Posterior vena cava (tissue), 2 donors: Measurements from ENCODE around the gene PIK3R3. TPM values are rescaled to one million over a fixed set of nuclear protein-coding genes. Genes with fewer than 3 reads are reported as not detected.

Source experiments
- DNase-seq: peaks from one replicate; pipeline ENCODE4 v3.0.0-alpha.2; 2020; ENCODE audit warnings: low spot score
- intact Hi-C, 2 donors: fragments of 100-400 bp; cut with DNase I; formaldehyde crosslinking; loops; one replicate each; pipeline versions ENCODE4 v1.14.1 to v1.14.2; 2022 to 2023
- total RNA-seq, 2 donors: library from RNA; stranded (reverse); fragmentation: NEBNext Ultra II Directional; extraction: Animal tissue kit (Norgen Biotek cat#: 25700); gene quantifications; one replicate each; pipeline ENCODE4 v1.2.1, GENCODE V29; 2021
- donor health status: DM: yes; HTN: yes; CAD: no.
- donor health status: DM: yes; HTN: yes; CAD: no.

Gene PIK3R3
- total RNA-seq, 2 donors from 2014 or later: 26.0 to 39.7 TPM

GRCh38 chr1:46041551-46041950 lies 90.9 kb downstream of the PIK3R3 start:
- intact Hi-C loops: no loop called here
- DNase-seq: no peak

- no peak for DNase-seq
- intact Hi-C loops: loop anchor here in 1 of 2 donors (5.0 kb wide), 1 partner anchor 93 kb away; the partner anchor contains the start of gene PIK3R3
Observed at GRCh38 chr1:46039571-46040052, 92.8 kb downstream of the PIK3R3 start.

GRCh38 chr1:46036894-46037839 lies 95.3 kb downstream of the PIK3R3 start:
- DNase-seq: peak; percentile 96
- intact Hi-C loops: loop anchor here in 1 of 2 donors (2.0 to 5.0 kb wide), 2 partner anchors 95 to 144 kb away; partner anchors contain the start of gene PIK3R3

- intact Hi-C loops: loop anchor here (2.0 to 5.0 kb wide), 2 partner anchors 97 to 144 kb away; partner anchors contain the start of gene PIK3R3 (in 1 of the 2)
- DNase-seq: no peak
Observed at GRCh38 chr1:46034601-46035516, 97.6 kb downstream of the PIK3R3 start.

GRCh38 chr1:46030876-46031660 lies 101.4 kb downstream of the PIK3R3 start:
- intact Hi-C loops: no loop called here
- no peak for DNase-seq

GRCh38 chr1:46030074-46030870 lies 102.2 kb downstream of the PIK3R3 start:
- no peak for DNase-seq

GRCh38 chr1:46027788-46028573 lies 104.4 kb downstream of the PIK3R3 start:
- intact Hi-C loops: no loop called here

More at GRCh38 chr1:46030074-46030870, 102.2 kb downstream of the PIK3R3 start:
- intact Hi-C loops: no loop called here

GRCh38 chr1:46026531-46026930 lies 105.9 kb downstream of the PIK3R3 start:
- intact Hi-C loops: no loop called here

More at GRCh38 chr1:46027788-46028573, 104.4 kb downstream of the PIK3R3 start:
- DNase-seq: no peak

GRCh38 chr1:46021046-46021996 lies 111.1 kb downstream of the PIK3R3 start:
- intact Hi-C loops: no loop called here
- no peak for DNase-seq

More at GRCh38 chr1:46026531-46026930, 105.9 kb downstream of the PIK3R3 start:
- no peak for DNase-seq

- intact Hi-C loops: no loop called here
- no peak for DNase-seq
Observed at GRCh38 chr1:46020010-46020409, 112.4 kb downstream of the PIK3R3 start.

- intact Hi-C loops: no loop called here
- no peak for DNase-seq
Observed at GRCh38 chr1:46019348-46019747, 113.1 kb downstream of the PIK3R3 start.

- intact Hi-C loops: no loop called here
Observed at GRCh38 chr1:46017876-46018503, 114.4 kb downstream of the PIK3R3 start.

GRCh38 chr1:46013581-46013980 lies 118.8 kb downstream of the PIK3R3 start:
- intact Hi-C loops: no loop called here
- DNase-seq: no peak

More at GRCh38 chr1:46017876-46018503, 114.4 kb downstream of the PIK3R3 start:
- no peak for DNase-seq

GRCh38 chr1:46012236-46012635 lies 120.2 kb downstream of the PIK3R3 start:
- intact Hi-C loops: no loop called here

GRCh38 chr1:46011121-46011695 lies 121.2 kb downstream of the PIK3R3 start:
- no peak for DNase-seq
- intact Hi-C loops: no loop called here

More at GRCh38 chr1:46012236-46012635, 120.2 kb downstream of the PIK3R3 start:
- no peak for DNase-seq
